AG10803 (cell line): ENCODE measurements around the gene ATOSA.

Experiments
- DNase-seq: peaks from one replicate; pipeline ENCODE4 v3.0.0; 2010; ENCODE audit warnings: low read depth
- H3K4me3 ChIP-seq: 2 replicates; pipeline ENCODE4 v1.5.1; 2011; ENCODE audit warnings: mild to moderate bottlenecking, low read length, control low read depth
- CTCF ChIP-seq: conservative IDR thresholded peaks from 2 replicates; pipeline ENCODE4 v1.5.1; 2011; ENCODE audit warnings: mild to moderate bottlenecking, low read length, control low read depth, inconsistent platforms

The ATOSA gene

GRCh38 chr15:52657338-52657737 lies 21.9 kb downstream of the ATOSA start:
- no peak for TF ChIP-seq CTCF
- peak; percentile 72 for DNase-seq
- no peak overlapping the region for H3K4me3 ChIP-seq

GRCh38 chr15:52656412-52656811 lies 22.8 kb downstream of the ATOSA start:
- H3K4me3 ChIP-seq, result no peak overlapping the region
- no peak for TF ChIP-seq CTCF
- no peak for DNase-seq

GRCh38 chr15:52653431-52653964 lies 25.7 kb downstream of the ATOSA start:
- no peak for TF ChIP-seq CTCF
- DNase-seq, result peak; percentile 74
- no peak overlapping the region for H3K4me3 ChIP-seq

- peak; percentile 42 for DNase-seq
- no peak for TF ChIP-seq CTCF
- no peak overlapping the region for H3K4me3 ChIP-seq
Observed at GRCh38 chr15:52652984-52653383, 26.2 kb downstream of the ATOSA start.

- H3K4me3 ChIP-seq, result no peak overlapping the region
- no peak for TF ChIP-seq CTCF
- no peak for DNase-seq
Observed at GRCh38 chr15:52652286-52652685, 26.9 kb downstream of the ATOSA start.

GRCh38 chr15:52651868-52652267 lies 27.3 kb downstream of the ATOSA start:
- H3K4me3 ChIP-seq, result peak overlapping the region; percentile 15; the same call in 1 of the 2 replicates
- TF ChIP-seq CTCF, result no peak

GRCh38 chr15:52651114-52651513 lies 28.1 kb downstream of the ATOSA start:
- no peak for TF ChIP-seq CTCF
- DNase-seq, result no peak
- no peak overlapping the region for H3K4me3 ChIP-seq

More at GRCh38 chr15:52651868-52652267, 27.3 kb downstream of the ATOSA start:
- DNase-seq, result peak; percentile 84
